Lower lobe of right lung (tissue), 2 donors: ENCODE results near the gene RNF31. TPM values are rescaled to one million over a fixed set of nuclear protein-coding genes. Genes with fewer than 3 reads are reported as not detected.
A peak's percentile ranks its signal among the peaks of the same experiment; 100 is the strongest.

Experiments used
- ATAC-seq, 2 donors: fragments of 200-7000 bp; cut with Tn5 transposase; one replicate each; pipeline ENCODE4 v1.9.1; 2020 to 2022; ENCODE audit warnings: mild to moderate bottlenecking in 2 of 2, moderate library complexity in 2 of 2
- DNase-seq: peaks from one replicate; pipeline ENCODE4 v3.0.0-alpha.2; 2020
- H3K27ac ChIP-seq: fragments of 200-600 bp; one replicate; pipeline ENCODE4 v1.8.0; 2022
- H3K27me3 ChIP-seq: fragments of 200-600 bp; one replicate; pipeline ENCODE4 v1.8.0; 2022; ENCODE audit warnings: low read depth
- H3K36me3 ChIP-seq: fragments of 200-600 bp; one replicate; pipeline ENCODE4 v1.8.0; 2022; ENCODE audit warnings: mild to moderate bottlenecking
- H3K4me1 ChIP-seq: fragments of 200-600 bp; one replicate; pipeline ENCODE4 v1.8.0; 2022
- H3K4me3 ChIP-seq: fragments of 200-600 bp; one replicate; pipeline ENCODE4 v1.8.0; 2022; ENCODE audit warnings: mild to moderate bottlenecking
- H3K9me3 ChIP-seq: fragments of 200-600 bp; one replicate; pipeline ENCODE4 v1.8.0; 2022
- intact Hi-C: fragments of 100-400 bp; cut with DNase I; formaldehyde crosslinking; loops from one replicate; pipeline ENCODE4 v1.11.0; 2022
- total RNA-seq: library from RNA; stranded (reverse); fragmentation: NEBNext Ultra II Directional; extraction: Animal tissue kit (Norgen Biotek cat#: 25700); gene quantifications from one replicate; pipeline ENCODE4 v1.2.1, GENCODE V29; 2021
- TF ChIP-seq, protein P1 (sequence below): fragments of 200-600 bp; IDR thresholded peaks from one replicate; pipeline ENCODE4 v1.8.0; 2022; ENCODE audit warnings: antibody characterized with exemption, mild to moderate bottlenecking
- donor health status: DM: no; HTN: yes; CAD: no; lungs with severe emphysema.

RNF31 gene
- total RNA-seq, 1 donor from 2014 or later = 67.3 TPM

DNA sequence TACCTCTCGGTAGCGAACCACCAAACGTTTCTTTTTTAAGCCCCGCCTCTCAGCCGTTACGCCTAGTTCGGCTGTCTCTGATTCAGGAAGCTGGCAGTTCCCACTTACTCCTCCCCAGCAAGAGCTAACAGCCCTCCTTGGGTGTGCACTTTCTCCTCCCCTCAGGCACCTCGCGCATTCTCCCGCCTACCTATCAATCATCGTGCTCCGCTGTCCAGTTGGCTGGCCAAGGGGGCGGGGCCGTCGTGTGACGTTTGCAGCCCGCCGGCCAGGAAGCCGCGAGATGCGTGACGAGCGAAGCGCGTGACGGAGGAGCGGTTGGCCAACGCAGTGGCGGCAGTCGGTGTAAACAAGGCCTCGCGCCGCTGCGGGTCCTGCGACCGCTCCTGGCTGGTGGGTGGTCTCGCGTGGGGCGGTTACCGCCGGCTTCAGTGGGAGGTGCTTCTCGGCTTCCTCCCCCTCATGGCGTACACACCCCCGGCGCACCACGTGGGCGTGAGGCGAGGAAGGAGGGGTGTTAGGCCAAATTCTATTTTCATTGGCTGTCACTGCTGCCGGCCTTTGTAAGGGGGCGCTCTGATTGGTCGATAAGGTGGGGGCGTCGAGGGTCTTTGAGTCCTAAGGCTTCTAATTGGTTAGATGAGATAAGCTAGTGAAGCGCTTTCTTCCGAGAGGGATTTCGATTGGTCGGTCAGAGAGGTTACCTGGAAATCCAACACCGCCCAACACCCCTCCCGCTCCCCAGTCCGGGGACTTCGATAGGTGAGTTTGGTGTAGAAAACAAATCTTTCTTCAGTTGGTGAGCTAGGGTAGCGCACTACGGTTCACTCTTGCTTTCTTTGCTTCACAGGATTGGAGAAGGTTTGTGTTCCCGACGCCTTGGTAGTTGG, 32.5 kb upstream of the RNF31 start, which contains the start of the genes DCAF11 and NRL:
TSS of gene DCAF11 (plus strand) at position 246 of the 890 bp plus-strand sequence. CDS start 818 bp downstream, outside the sequence.
TSS of gene NRL (minus strand) at position 418 of the 890 bp plus-strand sequence. CDS start 32,101 bp downstream, outside the sequence.
- intact Hi-C loops = no loop called here
- ATAC-seq = peak; percentile 96 to 97
- TF ChIP-seq, protein P1, sequence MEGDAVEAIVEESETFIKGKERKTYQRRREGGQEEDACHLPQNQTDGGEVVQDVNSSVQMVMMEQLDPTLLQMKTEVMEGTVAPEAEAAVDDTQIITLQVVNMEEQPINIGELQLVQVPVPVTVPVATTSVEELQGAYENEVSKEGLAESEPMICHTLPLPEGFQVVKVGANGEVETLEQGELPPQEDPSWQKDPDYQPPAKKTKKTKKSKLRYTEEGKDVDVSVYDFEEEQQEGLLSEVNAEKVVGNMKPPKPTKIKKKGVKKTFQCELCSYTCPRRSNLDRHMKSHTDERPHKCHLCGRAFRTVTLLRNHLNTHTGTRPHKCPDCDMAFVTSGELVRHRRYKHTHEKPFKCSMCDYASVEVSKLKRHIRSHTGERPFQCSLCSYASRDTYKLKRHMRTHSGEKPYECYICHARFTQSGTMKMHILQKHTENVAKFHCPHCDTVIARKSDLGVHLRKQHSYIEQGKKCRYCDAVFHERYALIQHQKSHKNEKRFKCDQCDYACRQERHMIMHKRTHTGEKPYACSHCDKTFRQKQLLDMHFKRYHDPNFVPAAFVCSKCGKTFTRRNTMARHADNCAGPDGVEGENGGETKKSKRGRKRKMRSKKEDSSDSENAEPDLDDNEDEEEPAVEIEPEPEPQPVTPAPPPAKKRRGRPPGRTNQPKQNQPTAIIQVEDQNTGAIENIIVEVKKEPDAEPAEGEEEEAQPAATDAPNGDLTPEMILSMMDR = no peak

DNA sequence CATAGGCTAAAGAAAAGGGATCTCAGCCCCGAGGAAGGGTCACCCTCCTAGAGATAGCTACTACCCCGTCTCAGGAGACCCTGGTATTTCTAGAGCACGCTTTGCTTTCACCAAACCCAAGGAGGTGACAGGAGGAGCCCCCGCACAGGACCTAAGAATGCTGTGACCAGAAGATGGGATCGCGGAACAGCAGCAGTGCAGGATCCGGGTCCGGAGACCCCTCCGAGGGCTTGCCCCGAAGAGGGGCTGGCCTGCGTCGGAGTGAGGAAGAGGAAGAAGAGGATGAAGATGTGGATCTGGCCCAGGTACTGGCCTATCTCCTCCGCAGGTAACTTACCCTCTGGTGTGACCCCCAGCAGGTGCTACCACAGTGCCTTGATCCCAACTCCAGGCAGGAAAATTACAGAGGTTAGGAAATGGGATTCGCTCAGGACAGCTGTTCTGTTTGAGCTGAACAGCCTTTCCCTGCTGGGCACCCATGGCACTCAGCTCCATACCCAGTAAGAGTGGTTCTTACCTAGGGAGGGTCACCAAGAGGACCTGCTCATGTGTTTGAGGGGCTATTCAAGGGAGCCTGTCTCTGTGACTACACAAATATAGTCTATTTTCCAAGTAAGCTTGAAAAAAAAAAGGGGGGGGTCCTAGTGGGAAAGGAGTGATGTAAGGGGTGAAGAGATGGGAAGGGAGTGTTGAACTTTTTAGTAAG, 31.7 kb upstream of the RNF31 start:
- DNase-seq = no peak
- H3K27ac ChIP-seq = peak overlapping the region; percentile 97
- intact Hi-C loops = no loop called here
- ATAC-seq = no peak
- peak overlapping the region; percentile 77 for H3K4me3 ChIP-seq
- H3K9me3 ChIP-seq = no peaks in the 10 kb centered on the region
- no peaks in the 10 kb centered on the region for H3K27me3 ChIP-seq
- H3K36me3 ChIP-seq = peaks cover 41% of the 10 kb centered on the region
- TF ChIP-seq, protein P1 = no peak
- H3K4me1 ChIP-seq = peaks cover 25% of the 10 kb centered on the region

More for the DNA sequence above, 32.5 kb upstream of the RNF31 start, which contains the start of the genes DCAF11 and NRL:
- Histone ChIP-seq H3K9me3 (no peaks in the 10 kb centered on the region), H3K36me3 (peaks cover 33% of the 10 kb centered on the region), H3K27ac (peak within 1 kb of the TSS; percentile 97), H3K27me3 (no peaks in the 10 kb centered on the region), H3K4me1 (peaks cover 28% of the 10 kb centered on the region), H3K4me3 (peak within 1 kb of the TSS; percentile 77)
- DNase-seq = peak; percentile 98

DNA sequence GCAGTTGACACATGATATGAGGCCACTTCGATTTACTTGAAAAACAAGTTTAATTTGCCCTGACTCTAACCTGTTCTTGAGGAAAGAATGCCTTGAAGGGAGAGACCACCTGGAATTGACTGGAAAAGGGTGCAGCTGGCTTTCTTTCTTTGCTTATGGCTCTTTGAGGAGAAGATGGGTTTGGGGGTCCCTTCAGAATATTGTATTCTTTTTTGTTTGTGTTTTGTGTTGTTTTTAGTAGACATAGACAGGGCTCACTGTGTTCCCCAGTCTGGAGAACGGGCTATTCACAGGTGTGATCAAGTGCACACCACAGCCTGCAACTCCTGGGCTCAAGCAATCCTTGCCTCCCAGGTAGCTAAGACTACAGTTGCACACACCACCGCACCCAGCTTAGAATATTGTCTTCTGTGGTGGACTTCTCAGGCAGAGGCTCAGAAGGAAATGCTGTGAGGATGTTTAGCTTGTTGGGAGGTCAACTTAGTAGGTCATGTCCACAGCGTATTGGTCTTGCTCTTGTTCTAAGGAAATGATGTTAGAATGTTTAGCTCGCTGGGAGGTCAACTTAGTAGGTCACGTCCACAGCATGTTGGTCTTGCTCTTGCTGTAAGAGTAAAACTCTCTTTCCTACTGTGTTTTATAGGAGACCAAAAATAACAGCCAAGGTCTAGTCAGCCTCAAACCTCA, 31.0 kb upstream of the RNF31 start:
- DNase-seq (no peak), ATAC-seq (no peak)
- intact Hi-C loops = no loop called here

DNA sequence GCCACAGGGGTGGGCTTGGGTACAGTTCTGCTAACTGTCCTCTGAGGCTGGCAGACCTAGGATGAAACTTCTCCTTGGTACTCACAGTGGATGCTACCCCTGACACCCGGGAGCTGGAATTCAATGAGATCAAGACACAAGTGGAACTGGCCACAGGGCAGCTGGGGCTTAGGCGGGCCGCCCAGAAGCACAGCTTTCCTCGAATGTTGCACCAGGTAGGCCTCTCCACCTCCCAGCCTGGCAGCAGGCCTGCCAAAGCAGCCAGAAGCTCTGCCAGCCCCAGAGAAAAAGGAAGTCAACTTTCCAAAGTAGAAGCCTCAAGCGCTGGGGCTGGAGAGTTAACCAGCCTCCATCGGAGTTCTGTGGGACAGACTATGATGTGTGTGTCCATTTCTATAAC, 30.1 kb upstream of the RNF31 start:
- DNase-seq = no peak
- Histone ChIP-seq H3K4me1 (peaks cover 23% of the 10 kb centered on the region), H3K27me3 (no peaks in the 10 kb centered on the region), H3K9me3 (no peaks in the 10 kb centered on the region), H3K27ac (no peak overlapping the region), H3K4me3 (no peak overlapping the region), H3K36me3 (peaks cover 57% of the 10 kb centered on the region)
- intact Hi-C loops = no loop called here
- no peak for ATAC-seq
- TF ChIP-seq, protein P1 = no peak

More for the DNA sequence above, 31.0 kb upstream of the RNF31 start:
- Histone ChIP-seq H3K36me3 (peaks cover 48% of the 10 kb centered on the region), H3K9me3 (no peaks in the 10 kb centered on the region), H3K27ac (no peak overlapping the region), H3K4me1 (peaks cover 23% of the 10 kb centered on the region), H3K27me3 (no peaks in the 10 kb centered on the region), H3K4me3 (peak overlapping the region; percentile 77)
- TF ChIP-seq, protein P1 = no peak

DNA sequence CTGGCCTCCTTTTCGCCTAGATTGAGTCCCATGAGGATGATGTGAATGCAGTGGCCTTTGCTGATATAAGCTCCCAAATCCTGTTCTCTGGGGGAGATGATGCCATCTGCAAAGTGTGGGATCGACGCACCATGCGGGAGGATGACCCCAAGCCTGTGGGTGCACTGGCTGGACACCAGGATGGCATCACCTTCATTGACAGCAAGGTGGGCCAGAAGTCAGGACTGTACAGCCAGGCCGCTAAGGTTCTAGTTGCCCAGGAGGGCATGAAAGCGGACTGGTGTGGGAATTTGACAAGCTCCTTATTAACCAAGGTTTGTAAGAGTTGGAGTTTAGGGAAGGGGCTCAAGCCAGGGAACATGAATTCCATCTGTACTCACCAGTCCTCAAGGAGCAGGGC, 27.6 kb upstream of the RNF31 start:
- intact Hi-C loops = no loop called here
- H3K36me3 ChIP-seq = peaks cover 82% of the 10 kb centered on the region
- no peaks in the 10 kb centered on the region for H3K27me3 ChIP-seq
- peaks cover 20% of the 10 kb centered on the region for H3K4me1 ChIP-seq
- DNase-seq (no peak), ATAC-seq (no peak)
- TF ChIP-seq, protein P1 = no peak
- no peak overlapping the region for H3K27ac ChIP-seq
- no peaks in the 10 kb centered on the region for H3K9me3 ChIP-seq
- no peak overlapping the region for H3K4me3 ChIP-seq
